Neural cell (in vitro differentiated cells): ENCODE measurements around the gene FOXN1. TPM values are rescaled to one million over a fixed set of nuclear protein-coding genes. Genes with fewer than 3 reads are reported as not detected.

Experiments
- H2AFZ ChIP-seq: fragments of 200-600, 300-800 bp; sonication (generic), shearing (Covaris generic); 2 replicates; pipeline ENCODE4 v1.6.0; 2014; ENCODE audit warnings: low read depth, mild to moderate bottlenecking, antibody characterized with exemption, low read length, moderate library complexity
- H3F3A ChIP-seq: fragments of 200-600 bp; shearing (Covaris generic); 2 replicates; pipeline ENCODE4 v1.6.1; 2016; ENCODE audit warnings: mild to moderate bottlenecking, moderate library complexity, mixed read lengths, antibody characterized with exemption, low read length; ENCODE audit not compliant: insufficient read depth, poor library complexity, severe bottlenecking
- H3K27ac ChIP-seq: fragments of 200-600, 300-800 bp; sonication (generic), shearing (Covaris generic); 2 replicates; pipeline ENCODE4 v1.5.1; 2014; ENCODE audit warnings: mild to moderate bottlenecking, low read length, moderate library complexity
- H3K27me3 ChIP-seq: fragments of 300-800, 200-600 bp; sonication (generic), shearing (Covaris generic); 2 replicates; pipeline ENCODE4 v1.6.0; 2014; ENCODE audit warnings: mild to moderate bottlenecking, low read depth, low read length, moderate library complexity; ENCODE audit not compliant: insufficient read depth
- H3K36me3 ChIP-seq: fragments of 300-800, 200-600 bp; sonication (generic), shearing (Covaris generic); 2 replicates; pipeline ENCODE4 v1.5.1; 2014; ENCODE audit warnings: mild to moderate bottlenecking, antibody characterized with exemption, low read length, moderate library complexity; ENCODE audit not compliant: insufficient read depth
- H3K4me2 ChIP-seq: fragments of 300-800, 200-600 bp; sonication (generic), shearing (Covaris generic); 2 replicates; pipeline ENCODE4 v1.6.0; 2014; ENCODE audit warnings: mild to moderate bottlenecking, low read length
- H3K4me3 ChIP-seq: fragments of 300-800, 200-600 bp; sonication (generic), shearing (Covaris generic); 2 replicates; pipeline ENCODE4 v1.5.1; 2014; ENCODE audit warnings: mild to moderate bottlenecking, low read length, moderate library complexity
- H3K79me2 ChIP-seq: fragments of 200-600 bp; shearing (Covaris generic); replicated peaks from 2 replicates; pipeline ENCODE4 v1.6.0; 2014; ENCODE audit warnings: mild to moderate bottlenecking, low read length, moderate library complexity; ENCODE audit not compliant: insufficient read depth
- H3K9ac ChIP-seq: fragments of 300-800, 200-600 bp; sonication (generic), shearing (Covaris generic); 2 replicates; pipeline ENCODE4 v1.6.1; 2016; ENCODE audit warnings: mild to moderate bottlenecking, low read length, mixed read lengths
- H3K9me2 ChIP-seq: fragments of 200-600 bp; shearing (Covaris generic); 2 replicates; pipeline ENCODE4 v1.6.1; 2016; ENCODE audit warnings: mild to moderate bottlenecking, low read length, mixed read lengths; ENCODE audit not compliant: insufficient read depth
- H3K9me3 ChIP-seq: fragments of 200-600, 300-800 bp; sonication (generic), shearing (Covaris generic); 2 replicates; pipeline ENCODE4 v1.6.1; 2016; ENCODE audit warnings: mild to moderate bottlenecking, mixed run types, low read length, moderate library complexity, mixed read lengths
- H4K20me1 ChIP-seq: fragments of 200-600 bp; shearing (Covaris generic); 2 replicates; pipeline ENCODE4 v1.6.1; 2016; ENCODE audit warnings: mild to moderate bottlenecking, mixed run types; ENCODE audit not compliant: insufficient read depth
- CTCF ChIP-seq: fragments of 450-650 bp; IDR thresholded peaks from 2 replicates; pipeline ENCODE4 v1.5.1; 2014; ENCODE audit warnings: antibody characterized with exemption, mild to moderate bottlenecking, moderate library complexity; ENCODE audit not compliant: poor library complexity, severe bottlenecking
- EZH2 ChIP-seq: fragments of 200-600, 300-800 bp; shearing (Covaris generic), sonication (generic); IDR thresholded peaks from 2 replicates; pipeline ENCODE4 v1.6.1; 2014; ENCODE audit warnings: antibody characterized with exemption, low read length, borderline replicate concordance, mild to moderate bottlenecking; ENCODE audit not compliant: insufficient read depth, poor library complexity, severe bottlenecking
- MXI1 ChIP-seq: fragments of 450-650 bp; conservative IDR thresholded peaks from 2 replicates; pipeline ENCODE4 v1.6.1; 2014; ENCODE audit warnings: antibody characterized with exemption, mild to moderate bottlenecking; ENCODE audit not compliant: poor library complexity, severe bottlenecking
- POLR2AphosphoS5 ChIP-seq: IDR thresholded peaks from 2 replicates; pipeline ENCODE4 v1.6.1; 2012
- RAD21 ChIP-seq: fragments of 450-650 bp; conservative IDR thresholded peaks from 2 replicates; pipeline ENCODE4 v1.6.1; 2014; ENCODE audit warnings: antibody characterized with exemption, mild to moderate bottlenecking, moderate library complexity
- REST ChIP-seq: IDR thresholded peaks from 2 replicates; pipeline ENCODE4 v1.6.1; 2012; ENCODE audit warnings: borderline replicate concordance
- SMC3 ChIP-seq: fragments of 450-650 bp; conservative IDR thresholded peaks from 2 replicates; pipeline ENCODE4 v1.6.1; 2014; ENCODE audit warnings: antibody characterized with exemption, mild to moderate bottlenecking, moderate library complexity; ENCODE audit not compliant: poor library complexity
- TAF1 ChIP-seq: IDR thresholded peaks from 2 replicates; pipeline ENCODE4 v1.6.1; 2012; ENCODE audit warnings: low read depth
- polyA plus RNA-seq: library from polyadenylated mRNA; depleted of rRNA; stranded (reverse); fragments of >200 nt; gene quantifications from 2 replicates; pipeline ENCODE4 v1.2.3, GENCODE V29; 2014

The FOXN1 gene
- polyA plus RNA-seq, 1 donor from 2014 or later, result not detected

GRCh38 chr17:28492352-28493310, 13.5 kb upstream of the FOXN1 start:
- Histone ChIP-seq H3K27ac (no peak overlapping the region), H2AFZ (no peak overlapping the region), H3F3A (no peaks in the 10 kb centered on the region), H3K9me3 (no peaks in the 10 kb centered on the region), H3K9ac (no peak overlapping the region), H3K4me3 (no peak overlapping the region), H3K27me3 (no peaks in the 10 kb centered on the region), H3K79me2 (no peaks in the 10 kb centered on the region), H4K20me1 (no peaks in the 10 kb centered on the region), H3K4me2 (no peak overlapping the region), H3K36me3 (no peaks in the 10 kb centered on the region), H3K9me2 (no peaks in the 10 kb centered on the region)
- no peak for TF ChIP-seq SMC3
- no peak for TF ChIP-seq CTCF
- TF ChIP-seq POLR2AphosphoS5, result no peak
- no peak for TF ChIP-seq MXI1
- TF ChIP-seq RAD21, result no peak

- no peaks in the 10 kb centered on the region for H3K9me3 ChIP-seq
Observed at GRCh38 chr17:28493460-28493859, 12.7 kb upstream of the FOXN1 start.

More at GRCh38 chr17:28493460-28493859, 12.7 kb upstream of the FOXN1 start:
- Histone ChIP-seq H3K79me2 (no peaks in the 10 kb centered on the region), H4K20me1 (no peaks in the 10 kb centered on the region), H3K9ac (no peak overlapping the region), H3K4me3 (no peak overlapping the region), H3K36me3 (no peaks in the 10 kb centered on the region), H2AFZ (no peak overlapping the region), H3K27ac (no peak overlapping the region), H3K9me2 (no peaks in the 10 kb centered on the region), H3K4me2 (no peak overlapping the region), H3K27me3 (no peaks in the 10 kb centered on the region), H3F3A (no peaks in the 10 kb centered on the region)
- no peak for TF ChIP-seq TAF1
- TF ChIP-seq MXI1, result no peak
- no peak for TF ChIP-seq CTCF
- no peak for TF ChIP-seq RAD21
- TF ChIP-seq POLR2AphosphoS5, result no peak
- no peak for TF ChIP-seq SMC3
- TF ChIP-seq REST, result no peak
- TF ChIP-seq EZH2, result no peak
